ENCODE measurements around the gene SORCS3. TPM values are rescaled to one million over a fixed set of nuclear protein-coding genes. Genes with fewer than 3 reads are reported as not detected.

SORCS3 gene
- polyA plus RNA-seq, 4 donors = 4.2 to 21.8 (median 4.8) TPM

DNA sequence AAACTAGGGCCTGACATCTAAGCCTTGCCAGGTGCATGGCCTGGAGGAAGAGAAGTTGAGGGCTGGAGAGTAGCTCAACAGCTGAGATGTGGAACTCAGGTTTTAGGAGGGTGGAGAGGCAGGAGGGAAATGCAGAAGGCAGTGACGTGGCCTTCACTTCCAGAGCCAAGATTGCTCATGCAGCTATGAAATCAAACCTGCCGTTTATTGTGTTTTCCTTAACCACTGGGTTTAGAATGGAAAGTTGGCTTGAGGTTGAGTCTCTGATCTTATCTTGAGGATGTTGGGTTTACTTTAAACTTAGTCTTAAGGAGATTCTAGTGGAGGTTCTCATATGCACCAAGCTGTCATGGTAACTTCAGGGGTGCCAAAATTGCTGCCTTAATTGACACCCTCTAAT is 178.6 kb downstream of the SORCS3 start:
- no peak for DNase-seq (ENCODE audit: low read depth in 4 of 4, low spot score in 3 of 4)

DNA sequence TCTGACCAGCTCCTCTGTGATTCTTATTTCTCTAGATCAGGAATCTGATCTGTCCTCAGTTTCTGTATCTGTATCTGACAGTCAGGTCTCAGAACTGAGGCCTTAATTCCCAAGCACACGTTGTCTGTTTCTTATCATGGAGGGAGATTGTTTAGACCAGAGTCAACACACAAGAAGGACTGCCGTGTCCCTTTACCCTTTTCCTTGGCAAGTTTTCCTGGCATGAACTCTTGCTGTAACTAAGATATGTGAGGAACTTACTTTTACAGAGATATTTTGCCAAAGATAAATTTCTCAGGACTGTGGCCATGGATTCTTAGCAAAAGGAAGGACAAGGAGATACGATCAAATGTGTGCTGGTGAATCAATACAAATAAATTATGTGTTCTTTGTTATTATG is 181.0 kb downstream of the SORCS3 start:
- DNase-seq (ENCODE audit: low read depth in 4 of 4, low spot score in 3 of 4) = no peak

DNA sequence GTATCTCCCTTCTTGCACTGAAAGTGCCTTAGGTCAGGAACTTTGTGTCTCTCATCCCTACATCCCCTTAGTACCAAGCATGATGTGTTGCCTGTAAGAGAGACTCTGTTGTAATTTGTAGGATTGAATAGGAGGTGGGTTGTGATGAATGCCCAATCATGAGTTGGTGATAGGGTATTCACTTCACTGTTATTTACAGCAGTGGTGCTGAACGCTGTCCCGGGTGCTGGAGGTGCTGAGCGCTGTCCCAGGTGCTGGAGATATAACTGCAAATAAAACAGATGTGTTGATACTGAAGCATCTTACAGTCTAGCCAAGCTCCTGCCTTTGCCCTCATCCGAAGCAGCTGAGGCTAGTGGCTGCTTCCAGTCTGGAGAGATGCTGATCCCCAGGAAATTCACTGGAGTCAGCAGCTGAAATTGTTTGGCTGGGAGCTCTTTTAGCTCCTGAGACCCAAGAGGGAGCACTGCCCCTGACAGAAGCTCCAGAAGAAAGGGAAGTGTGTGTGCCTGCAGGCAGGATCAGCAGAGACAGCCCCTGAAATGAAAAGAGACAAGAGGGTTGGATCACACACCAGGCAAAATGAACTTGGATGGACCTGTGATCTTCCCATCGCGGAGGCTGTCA is 183.4 kb downstream of the SORCS3 start:
- peak; percentile 37 to 58 (median 50) for DNase-seq (ENCODE audit: low read depth in 4 of 4, low spot score in 3 of 4)

DNA sequence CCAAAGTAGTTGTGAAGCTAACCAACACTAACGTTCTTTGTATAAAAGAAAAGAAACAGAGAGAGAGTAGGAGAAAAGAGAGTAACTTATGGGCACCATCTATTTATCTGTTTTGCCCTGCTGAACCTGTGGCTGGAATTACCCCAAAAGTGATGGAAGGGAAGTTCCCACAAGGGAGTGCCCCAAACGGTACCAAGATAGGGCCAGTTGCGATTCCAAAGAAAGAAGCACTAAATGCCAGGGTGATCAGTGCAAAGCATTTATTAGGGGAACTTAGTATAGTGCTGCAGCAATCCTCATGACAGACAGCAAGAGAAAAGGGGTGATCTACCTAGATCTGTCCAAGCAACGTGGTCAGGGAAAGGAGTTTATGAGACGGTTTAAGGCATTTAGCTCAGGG is 190.2 kb downstream of the SORCS3 start:
- DNase-seq (ENCODE audit: low read depth in 4 of 4, low spot score in 3 of 4) = no peak

DNA sequence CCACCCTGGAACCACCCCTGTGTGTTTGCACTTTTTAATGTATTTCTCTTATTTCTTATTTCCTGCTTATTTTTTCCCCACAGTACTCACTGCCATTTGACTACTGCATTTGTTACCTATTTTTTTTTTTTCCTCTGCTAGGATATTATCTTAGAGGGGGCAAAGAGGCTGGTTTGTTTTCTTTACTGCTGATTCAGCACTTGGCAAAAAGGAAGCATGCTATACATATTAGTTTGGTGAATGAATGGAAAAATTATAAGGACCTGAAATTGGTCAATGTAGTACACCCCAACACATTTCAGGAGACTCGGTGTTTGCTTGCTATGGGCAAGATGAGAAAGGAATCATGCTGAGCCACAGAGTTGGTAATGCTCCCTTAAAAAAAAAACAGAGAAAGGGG is 193.5 kb downstream of the SORCS3 start:
- DNase-seq (ENCODE audit: low read depth in 4 of 4, low spot score in 3 of 4) = no peak

DNA sequence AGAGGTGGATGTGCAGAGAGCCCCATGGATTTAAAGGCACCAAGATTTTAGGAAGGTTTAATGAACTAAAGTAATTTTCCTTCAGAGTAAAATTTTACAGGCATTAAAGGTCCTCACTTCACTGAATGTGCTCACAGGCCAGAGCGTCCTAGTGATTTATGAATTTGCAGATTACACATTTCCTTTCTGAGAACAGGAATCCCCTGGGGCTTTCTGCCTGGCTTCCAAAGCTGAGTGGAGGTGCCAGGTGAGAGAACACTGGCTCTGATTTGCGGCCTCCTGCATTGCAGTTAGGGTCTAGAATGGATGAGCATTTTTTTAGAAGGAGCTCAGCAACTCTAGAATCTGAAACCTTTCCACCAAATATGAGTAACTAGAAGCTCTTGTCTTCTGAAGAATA is 194.3 kb downstream of the SORCS3 start:
- no peak for DNase-seq (ENCODE audit: low read depth in 4 of 4, low spot score in 3 of 4)

DNA sequence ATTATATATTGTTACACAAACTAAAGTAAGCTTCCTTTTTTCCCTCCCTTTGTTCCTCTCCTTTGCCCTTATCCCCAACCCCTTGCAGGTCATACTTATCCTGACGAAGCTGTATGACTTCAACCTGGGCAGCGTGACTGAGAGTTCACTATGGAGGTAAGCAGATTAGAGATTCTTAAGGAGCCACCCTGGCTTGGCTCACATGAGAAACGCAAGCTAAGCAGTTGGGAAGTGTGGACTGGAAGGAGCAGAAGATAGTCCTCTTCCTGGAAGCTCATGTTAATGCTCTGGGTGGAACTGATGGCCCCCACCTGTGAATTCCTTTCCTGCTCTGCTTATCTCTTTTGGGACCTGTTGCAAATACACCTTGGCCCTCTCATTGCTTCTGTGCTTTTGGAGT is 201.6 kb downstream of the SORCS3 start:
- no peak for DNase-seq (ENCODE audit: low read depth in 4 of 4, low spot score in 3 of 4)

DNA sequence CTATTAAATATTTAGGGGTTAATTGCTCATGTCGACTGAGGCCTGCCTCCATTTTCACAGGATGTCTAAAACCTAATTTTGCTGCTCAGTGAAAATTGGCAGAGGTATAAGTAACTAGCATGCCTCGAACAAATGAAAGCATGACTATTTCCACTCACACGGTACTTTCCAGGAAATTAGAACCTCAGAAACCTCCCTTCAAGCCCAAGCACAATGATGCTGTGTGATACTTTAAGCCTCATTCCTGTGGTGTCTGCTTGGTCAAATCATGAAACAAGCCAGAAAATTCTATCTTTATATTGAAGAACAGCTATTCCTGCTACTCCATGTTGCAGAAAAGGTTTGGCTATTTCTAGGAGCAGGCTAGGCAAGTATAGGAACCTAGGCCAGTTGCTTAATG is 203.0 kb downstream of the SORCS3 start:
- DNase-seq (ENCODE audit: low read depth in 4 of 4, low spot score in 3 of 4) = no peak

DNA sequence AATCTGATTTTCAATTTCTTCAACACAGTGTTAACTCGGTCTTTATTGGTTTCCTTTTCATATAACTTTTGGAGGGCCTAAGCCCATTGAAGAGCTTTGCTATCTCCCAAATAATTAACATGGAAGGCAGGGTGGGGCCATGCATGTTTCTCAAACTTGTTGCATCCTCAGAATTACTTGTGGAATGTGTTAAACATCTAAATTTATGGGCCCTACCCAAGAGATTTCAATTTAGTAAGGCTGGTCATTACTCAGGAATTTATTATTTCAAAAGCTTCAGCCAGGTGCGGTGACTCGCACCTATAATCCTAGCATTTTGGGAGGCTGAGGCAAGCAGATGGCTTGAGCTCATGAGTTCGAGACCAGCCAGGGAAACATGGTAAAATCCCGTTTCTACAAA is 208.9 kb downstream of the SORCS3 start:
- DNase-seq (ENCODE audit: low read depth in 4 of 4, low spot score in 3 of 4) = no peak

DNA sequence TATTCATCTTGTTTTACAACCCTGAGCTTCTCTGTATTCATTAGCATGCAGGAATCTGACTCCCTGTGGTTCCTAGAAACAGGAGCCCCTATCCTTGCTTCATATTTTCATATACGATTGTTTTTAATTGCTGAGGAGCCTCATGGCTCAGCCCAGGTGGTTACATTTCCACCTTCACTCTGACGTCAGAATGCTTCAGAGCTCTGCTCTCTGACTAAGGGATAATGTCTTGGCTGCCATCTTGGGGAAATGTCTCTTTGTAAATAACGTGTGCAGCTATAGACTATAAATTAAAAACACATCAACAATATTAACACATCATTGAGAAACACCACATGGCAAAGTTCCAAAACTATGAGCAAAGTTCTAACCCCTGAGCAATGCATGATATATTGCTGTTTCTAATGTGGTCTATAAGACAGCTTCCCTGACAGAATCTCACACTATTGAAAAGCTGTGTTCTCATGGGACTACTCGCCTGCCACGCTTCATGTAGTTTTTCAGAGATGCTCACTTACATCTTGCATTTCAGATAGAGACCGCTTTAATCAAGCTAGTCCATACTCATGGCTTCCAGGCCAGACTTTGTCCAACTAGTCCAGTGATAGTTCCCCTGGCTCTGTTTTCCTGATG is 227.0 kb downstream of the SORCS3 start:
- no peak for DNase-seq (ENCODE audit: low read depth in 4 of 4, low spot score in 3 of 4)

DNA sequence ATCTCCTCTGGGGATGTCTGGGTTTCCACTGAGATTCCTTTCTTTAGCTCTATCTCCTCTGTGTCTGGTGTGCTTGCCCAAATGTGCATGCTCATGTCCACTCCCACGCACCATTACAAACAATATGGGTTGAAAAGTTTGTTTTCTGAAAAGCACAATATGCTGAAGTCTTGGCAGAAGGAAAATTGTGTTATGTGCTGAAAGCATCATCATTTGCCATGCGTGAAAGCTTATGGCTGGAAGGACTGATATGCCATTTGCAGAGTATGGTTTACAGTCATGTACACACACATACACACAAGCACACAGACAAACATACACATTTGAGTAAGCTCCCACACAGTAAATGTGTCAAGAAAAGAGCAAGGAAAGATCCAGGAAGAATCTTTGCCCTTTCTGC is 231.6 kb downstream of the SORCS3 start:
- no peak for DNase-seq (ENCODE audit: low read depth in 4 of 4, low spot score in 3 of 4)

DNA sequence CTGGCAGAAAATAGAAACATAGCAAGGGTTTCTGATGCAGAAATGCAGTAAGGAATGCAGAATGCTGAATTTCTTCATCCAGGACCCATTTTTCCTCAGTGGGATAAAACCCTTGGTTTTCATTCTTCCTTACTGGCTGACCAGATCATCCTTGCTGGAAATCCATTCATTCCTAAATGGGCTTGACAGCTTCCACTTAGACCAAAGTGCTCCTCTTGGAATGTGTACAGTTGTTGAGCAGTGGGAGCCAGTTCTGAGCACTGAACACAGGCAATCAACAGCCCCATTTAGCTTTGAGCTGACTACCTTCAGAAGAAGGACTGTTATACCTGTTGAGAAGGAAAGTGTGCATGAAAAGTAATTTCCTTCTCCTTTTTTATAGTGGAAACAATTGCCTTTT is 232.1 kb downstream of the SORCS3 start:
- no peak for DNase-seq (ENCODE audit: low read depth in 4 of 4, low spot score in 3 of 4)

DNA sequence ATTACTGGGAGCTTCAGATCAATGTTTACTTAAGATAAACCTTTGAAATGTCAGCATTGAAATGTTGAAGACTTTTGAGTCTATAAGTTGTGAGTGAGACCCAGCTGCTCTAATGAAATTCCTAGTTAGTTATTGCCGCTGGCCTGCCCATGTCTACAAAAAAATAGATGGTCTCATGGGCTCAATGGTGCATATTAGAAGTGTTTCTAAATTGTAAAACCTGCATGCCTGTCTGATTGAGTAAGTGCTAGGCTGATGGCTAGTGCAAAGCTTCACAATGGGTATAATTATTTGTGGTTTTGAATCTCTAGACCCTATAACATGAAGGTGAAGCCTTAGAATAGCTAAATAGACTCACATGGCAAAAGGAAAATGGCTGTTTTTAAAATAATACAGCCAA is 234.5 kb downstream of the SORCS3 start:
- no peak for DNase-seq (ENCODE audit: low read depth in 4 of 4, low spot score in 3 of 4)

DNA sequence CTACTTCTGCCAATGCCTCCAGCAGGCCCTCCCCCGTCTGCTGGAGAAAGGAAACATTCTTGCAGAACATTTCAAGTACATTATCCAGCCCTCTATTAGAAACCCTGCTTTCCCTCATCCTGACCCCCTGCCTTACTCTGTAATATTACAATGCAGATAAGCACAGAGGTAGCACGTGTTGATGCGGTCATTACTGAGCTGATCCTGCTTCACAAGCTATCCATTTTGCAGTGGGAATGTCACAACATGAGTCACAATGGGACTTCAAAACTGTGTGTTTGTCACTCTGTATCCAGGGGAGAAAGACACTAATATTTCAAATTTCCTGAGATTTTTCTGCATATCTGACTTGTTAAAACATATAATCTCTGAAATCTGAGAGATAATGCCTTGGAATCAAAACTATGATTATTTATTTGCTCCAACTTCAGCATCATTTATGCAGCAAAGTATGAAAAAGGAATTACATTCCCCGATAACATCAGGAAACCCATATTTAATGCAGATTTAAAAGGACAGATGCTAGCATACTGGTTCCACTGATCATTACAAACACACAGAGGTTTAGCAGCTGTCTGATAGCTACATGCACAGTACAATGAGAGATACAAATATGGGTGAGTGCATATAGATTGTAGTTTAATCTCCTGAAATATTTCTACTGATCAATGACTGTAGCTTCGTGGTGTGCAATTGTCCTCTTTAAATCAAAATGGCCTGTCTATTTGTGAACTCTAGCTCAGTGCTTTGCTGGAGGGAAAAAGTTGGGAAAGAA is 239.7 kb downstream of the SORCS3 start:
- no peak for DNase-seq (ENCODE audit: low read depth in 4 of 4, low spot score in 3 of 4)

DNA sequence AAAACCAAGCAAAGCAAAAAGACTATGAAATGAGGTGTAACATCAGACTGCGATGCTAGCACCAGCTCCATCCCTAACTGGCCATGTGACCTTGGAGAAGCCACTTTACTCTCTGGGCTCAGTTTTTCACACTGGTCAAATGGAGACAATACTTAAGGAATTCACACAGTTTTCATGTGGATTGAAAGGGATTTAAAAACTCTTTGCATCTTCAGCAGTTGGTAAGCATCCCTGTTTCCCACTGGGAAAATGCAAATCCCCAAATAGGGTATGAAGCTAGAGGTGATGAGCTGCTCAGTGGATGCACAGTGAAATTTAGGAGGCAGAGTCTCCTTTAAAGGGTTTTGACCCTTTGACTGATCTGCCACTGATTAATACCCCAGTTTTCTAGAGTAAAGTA is 240.7 kb downstream of the SORCS3 start:
- DNase-seq (ENCODE audit: low read depth in 4 of 4, low spot score in 3 of 4) = no peak

DNA sequence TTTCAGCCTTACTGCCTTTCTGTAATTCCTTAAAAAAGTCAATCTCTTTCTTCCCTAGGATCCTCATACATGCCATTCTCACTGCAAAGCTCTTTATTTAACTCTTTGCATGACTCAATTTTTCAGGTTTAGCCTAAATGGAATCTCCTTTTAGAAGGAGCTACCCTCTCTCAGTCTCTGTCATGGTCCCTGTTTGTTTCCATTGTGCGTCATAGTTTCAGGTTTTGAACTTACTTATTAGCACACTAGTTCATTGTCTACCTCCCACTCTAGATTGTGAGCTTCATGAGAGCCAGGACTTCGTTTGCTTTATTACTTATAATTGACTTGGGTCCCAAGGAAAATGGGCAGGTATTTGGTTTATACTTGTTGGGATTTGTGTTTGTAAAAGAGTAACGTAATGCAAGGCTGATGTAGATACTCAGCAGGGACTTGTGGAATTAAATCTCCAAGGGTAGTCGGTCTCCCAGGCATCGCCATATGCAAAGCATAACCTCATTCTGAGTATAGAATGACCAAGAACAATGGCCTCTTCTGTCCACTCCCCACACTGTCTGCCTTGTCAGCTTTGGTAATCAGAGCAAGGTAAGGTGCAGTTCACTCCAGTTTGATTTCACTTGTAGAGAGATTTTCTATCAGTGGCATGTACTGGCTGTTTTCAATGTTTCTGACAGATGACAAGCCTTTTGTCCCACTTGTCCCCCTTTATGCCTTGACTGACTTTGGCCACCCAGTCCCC is 252.0 kb downstream of the SORCS3 start:
- no peak for DNase-seq (ENCODE audit: low read depth in 4 of 4, low spot score in 3 of 4)

DNA sequence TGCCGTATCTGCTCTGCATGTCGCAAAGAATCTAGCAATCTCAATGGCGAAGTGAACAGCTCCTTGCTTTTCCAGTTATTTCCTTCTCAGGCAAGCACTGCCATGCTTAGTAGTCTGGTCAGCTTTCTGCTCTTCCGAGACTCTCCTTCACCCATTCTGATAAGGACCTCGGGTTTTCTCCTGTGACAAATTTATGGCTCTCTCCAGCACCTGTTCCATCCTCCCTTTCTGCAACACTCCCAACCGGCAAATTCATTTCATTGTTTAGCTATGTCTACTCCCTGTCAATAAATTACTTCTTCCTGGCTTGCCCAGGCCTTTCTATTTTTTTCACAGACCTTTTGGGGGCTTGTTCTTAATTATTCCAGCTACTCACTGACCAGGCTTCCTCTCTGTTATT is 252.6 kb downstream of the SORCS3 start:
- DNase-seq (ENCODE audit: low read depth in 4 of 4, low spot score in 3 of 4) = no peak

DNA sequence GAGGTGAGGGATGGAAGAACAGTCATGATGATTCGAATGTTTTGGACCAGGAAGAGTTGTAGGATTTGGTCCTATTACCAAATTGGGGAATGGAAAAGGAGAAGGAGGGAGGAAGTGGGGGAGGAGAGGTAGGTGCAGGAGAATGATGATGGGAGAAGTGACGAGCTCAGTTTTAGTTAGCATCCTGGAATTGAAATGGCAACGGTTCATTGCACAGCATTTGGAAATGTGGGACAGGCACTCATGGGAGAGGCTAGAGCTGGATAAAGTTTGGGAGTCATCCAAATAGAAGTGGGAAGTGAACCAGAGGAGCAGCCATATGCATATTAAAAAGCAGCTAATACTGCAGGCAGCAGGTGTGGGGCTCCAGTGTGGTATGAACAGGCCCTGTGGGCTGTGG is 253.6 kb downstream of the SORCS3 start:
- no peak for DNase-seq (ENCODE audit: low read depth in 4 of 4, low spot score in 3 of 4)

DNA sequence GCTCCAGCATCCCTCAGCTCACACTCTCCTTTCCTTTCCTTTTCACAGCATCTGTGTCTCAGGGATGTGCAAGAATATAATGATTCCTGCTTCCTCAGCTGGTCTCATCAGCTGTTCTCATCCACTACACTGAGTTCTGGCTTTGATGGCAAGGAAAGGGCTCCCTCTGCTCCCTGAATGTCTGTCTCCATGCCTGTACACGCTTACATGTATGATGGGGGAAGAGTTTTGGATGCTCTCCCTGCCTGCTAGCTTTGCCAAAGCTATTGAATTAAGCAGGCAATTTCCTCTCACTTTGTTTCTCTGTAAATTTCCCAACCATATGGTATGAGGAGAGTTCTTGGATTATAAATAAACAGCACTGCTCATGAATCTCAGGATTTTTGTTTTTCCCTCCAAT is 254.5 kb downstream of the SORCS3 start:
- DNase-seq (ENCODE audit: low read depth in 4 of 4, low spot score in 3 of 4) = no peak

DNA sequence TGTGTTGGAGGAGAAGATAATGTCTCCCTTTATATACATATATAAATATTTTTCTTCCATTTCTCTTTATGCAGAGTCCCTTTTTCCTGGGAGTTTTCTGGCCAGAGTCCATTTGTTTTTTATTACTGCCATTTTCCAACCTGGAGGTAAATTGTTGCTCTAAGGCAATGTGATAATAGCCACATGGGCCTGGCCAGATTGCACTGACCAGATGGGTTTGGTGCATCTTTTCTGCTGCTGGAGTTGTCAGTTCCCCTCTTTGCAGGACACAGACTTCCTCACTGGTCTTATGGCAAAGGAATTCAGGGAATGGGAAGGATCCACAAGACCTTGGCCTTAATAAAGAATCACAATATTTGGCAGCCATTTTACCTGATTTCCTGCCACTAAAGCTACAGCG is 254.9 kb downstream of the SORCS3 start:
- no peak for DNase-seq (ENCODE audit: low read depth in 4 of 4, low spot score in 3 of 4)

DNA sequence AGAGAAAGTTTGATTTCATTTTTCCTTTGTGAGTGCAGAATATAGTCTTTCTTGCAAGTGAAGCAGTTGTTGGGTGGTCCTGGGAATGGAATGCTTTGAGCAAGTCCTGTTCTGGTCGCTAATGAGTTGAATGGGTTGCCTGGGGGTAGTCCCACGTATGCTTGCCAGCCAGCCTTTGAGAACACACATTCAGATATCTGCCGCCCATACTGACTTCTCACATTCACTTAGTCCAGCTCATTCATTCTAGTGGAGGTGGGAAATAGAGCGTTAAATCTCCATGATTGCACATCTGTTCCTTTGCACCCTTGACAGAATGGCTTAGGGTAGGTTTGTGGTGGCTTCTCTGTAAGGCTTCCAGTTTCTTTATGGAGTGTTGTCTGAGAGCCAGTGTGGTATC is 256.6 kb downstream of the SORCS3 start:
- no peak for DNase-seq (ENCODE audit: low read depth in 4 of 4, low spot score in 3 of 4)
